Glutamatergic neuron (in vitro differentiated cells): ENCODE results near the gene CCR6. TPM values are rescaled to one million over a fixed set of nuclear protein-coding genes. Genes with fewer than 3 reads are reported as not detected.
"Not testable (repeated sequence)": the region's sequence is repeated elsewhere in the genome, so short reads cannot be mapped to it uniquely, and the experiment has no call there.

Source experiments
- DNase-seq: peaks from one replicate; pipeline ENCODE4 v3.0.0; 2022
- H3K27ac Mint-ChIP-seq: one replicate; pipeline ENCODE4 v1.8.0; 2020; ENCODE audit warnings: mild to moderate bottlenecking, mixed read lengths, inconsistent platforms; ENCODE audit not compliant: unreplicated experiment
- H3K27me3 Mint-ChIP-seq: one replicate; pipeline ENCODE4 v1.8.0; 2020; ENCODE audit warnings: mild to moderate bottlenecking, moderate library complexity, mixed read lengths, inconsistent platforms; ENCODE audit not compliant: unreplicated experiment
- H3K36me3 Mint-ChIP-seq: one replicate; pipeline ENCODE4 v1.8.0; 2020; ENCODE audit warnings: mild to moderate bottlenecking, mixed read lengths, inconsistent platforms; ENCODE audit not compliant: unreplicated experiment
- H3K4me1 Mint-ChIP-seq: one replicate; pipeline ENCODE4 v1.8.0; 2020; ENCODE audit warnings: mild to moderate bottlenecking, low read depth, mixed read lengths, inconsistent platforms; ENCODE audit not compliant: unreplicated experiment
- H3K4me3 Mint-ChIP-seq: one replicate; pipeline ENCODE4 v1.8.0; 2020; ENCODE audit warnings: mild to moderate bottlenecking, mixed read lengths, inconsistent platforms; ENCODE audit not compliant: unreplicated experiment
- H3K9me3 Mint-ChIP-seq: one replicate; pipeline ENCODE4 v1.8.0; 2020; ENCODE audit warnings: mild to moderate bottlenecking, moderate library complexity, mixed read lengths, inconsistent platforms; ENCODE audit not compliant: unreplicated experiment
- CTCF ChIP-seq: fragments of 200-600 bp; sonication (generic); IDR thresholded peaks from one replicate; pipeline ENCODE4 v1.5.0; 2021; ENCODE audit not compliant: partially characterized antibody, unreplicated experiment
- total RNA-seq: library from RNA; stranded (reverse); fragmentation: NEBNext Ultra II Directional; extraction: Animal tissue kit (Norgen Biotek cat#: 25700); gene quantifications from one replicate; pipeline ENCODE4 v1.2.1, GENCODE V29; 2021; ENCODE audit not compliant: unreplicated experiment

CCR6 gene
- total RNA-seq, 1 donor from 2014 or later: not detected

- H3K36me3 Mint-ChIP-seq: no peaks in the 10 kb centered on the region
- H3K4me3 Mint-ChIP-seq: no peak overlapping the region
- peaks cover 1% of the 10 kb centered on the region for H3K27me3 Mint-ChIP-seq
- H3K27ac Mint-ChIP-seq: no peak overlapping the region
- peaks cover 4% of the 10 kb centered on the region for H3K9me3 Mint-ChIP-seq
- H3K4me1 Mint-ChIP-seq: no peaks in the 10 kb centered on the region
- TF ChIP-seq CTCF: no peak
- DNase-seq: no peak
Observed at GRCh38 chr6:167161851-167162467, 39.1 kb downstream of the CCR6 start.

GRCh38 chr6:167162591-167162990 lies 39.7 kb downstream of the CCR6 start:
- H3K9me3 Mint-ChIP-seq: peaks cover 4% of the 10 kb centered on the region
- no peak for TF ChIP-seq CTCF

GRCh38 chr6:167163476-167164011 lies 40.6 kb downstream of the CCR6 start:
- H3K4me3 Mint-ChIP-seq: no peak overlapping the region
- H3K4me1 Mint-ChIP-seq: no peaks in the 10 kb centered on the region
- no peak overlapping the region for H3K27ac Mint-ChIP-seq
- H3K36me3 Mint-ChIP-seq: no peaks in the 10 kb centered on the region
- peaks cover 4% of the 10 kb centered on the region for H3K9me3 Mint-ChIP-seq
- H3K27me3 Mint-ChIP-seq: peaks cover 1% of the 10 kb centered on the region
- DNase-seq: no peak
- no peak for TF ChIP-seq CTCF

More at GRCh38 chr6:167162591-167162990, 39.7 kb downstream of the CCR6 start:
- H3K27me3 Mint-ChIP-seq: peaks cover 1% of the 10 kb centered on the region
- H3K4me1 Mint-ChIP-seq: no peaks in the 10 kb centered on the region
- no peak overlapping the region for H3K27ac Mint-ChIP-seq
- no peak overlapping the region for H3K4me3 Mint-ChIP-seq
- no peak for DNase-seq
- H3K36me3 Mint-ChIP-seq: no peaks in the 10 kb centered on the region

GRCh38 chr6:167164261-167164660 lies 41.4 kb downstream of the CCR6 start:
- TF ChIP-seq CTCF: no peak
- H3K4me1 Mint-ChIP-seq: peaks cover under 1% of the 10 kb centered on the region
- peaks cover 2% of the 10 kb centered on the region for H3K9me3 Mint-ChIP-seq
- no peak overlapping the region for H3K4me3 Mint-ChIP-seq
- H3K36me3 Mint-ChIP-seq: no peaks in the 10 kb centered on the region
- peaks cover 3% of the 10 kb centered on the region for H3K27me3 Mint-ChIP-seq
- DNase-seq: no peak
- no peak overlapping the region for H3K27ac Mint-ChIP-seq

GRCh38 chr6:167165858-167166471 lies 43.1 kb downstream of the CCR6 start:
- H3K27me3 Mint-ChIP-seq: peaks cover 9% of the 10 kb centered on the region
- H3K27ac Mint-ChIP-seq: no peak overlapping the region
- H3K4me3 Mint-ChIP-seq: no peak overlapping the region
- TF ChIP-seq CTCF: no peak
- H3K36me3 Mint-ChIP-seq: no peaks in the 10 kb centered on the region
- H3K4me1 Mint-ChIP-seq: peaks cover 4% of the 10 kb centered on the region
- DNase-seq: no peak
- H3K9me3 Mint-ChIP-seq: peaks cover 2% of the 10 kb centered on the region

GRCh38 chr6:167167699-167168098 lies 44.8 kb downstream of the CCR6 start:
- H3K4me1 Mint-ChIP-seq, H3K9me3 Mint-ChIP-seq, DNase-seq, H3K4me3 Mint-ChIP-seq, H3K36me3 Mint-ChIP-seq, H3K27ac Mint-ChIP-seq: not testable (repeated sequence)
- peaks cover 11% of the 10 kb centered on the region for H3K27me3 Mint-ChIP-seq

- not testable (repeated sequence) for DNase-seq, H3K36me3 Mint-ChIP-seq, H3K9me3 Mint-ChIP-seq, H3K4me3 Mint-ChIP-seq, H3K27ac Mint-ChIP-seq, H3K4me1 Mint-ChIP-seq
- peaks cover 10% of the 10 kb centered on the region for H3K27me3 Mint-ChIP-seq
Observed at GRCh38 chr6:167168296-167168695, 45.4 kb downstream of the CCR6 start.
